Posterior vena cava (tissue), 2 donors: ENCODE data around the gene OVOL3. TPM values are rescaled to one million over a fixed set of nuclear protein-coding genes. Genes with fewer than 3 reads are reported as not detected.

Experiments used
- DNase-seq: peaks from one replicate; pipeline ENCODE4 v3.0.0-alpha.2; 2020; ENCODE audit warnings: low spot score
- intact Hi-C, 2 donors: fragments of 100-400 bp; cut with DNase I; formaldehyde crosslinking; loops; one replicate each; pipeline versions ENCODE4 v1.14.1 to v1.14.2; 2022 to 2023
- total RNA-seq, 2 donors: library from RNA; stranded (reverse); fragmentation: NEBNext Ultra II Directional; extraction: Animal tissue kit (Norgen Biotek cat#: 25700); gene quantifications; one replicate each; pipeline ENCODE4 v1.2.1, GENCODE V29; 2021
- donor health status: DM: yes; HTN: yes; CAD: no.
- donor health status: DM: yes; HTN: yes; CAD: no.

OVOL3 gene
- total RNA-seq, 2 donors from 2014 or later, result not detected

- DNase-seq, result no peak
- intact Hi-C loops, result no loop called here
Measured at GRCh38 chr19:36097036-36097435, 13.9 kb upstream of the OVOL3 start.

GRCh38 chr19:36099166-36099785, 11.7 kb upstream of the OVOL3 start:
- DNase-seq, result no peak
- intact Hi-C loops, result no loop called here

GRCh38 chr19:36100476-36100875, 10.5 kb upstream of the OVOL3 start:
- DNase-seq, result no peak
- intact Hi-C loops, result no loop called here

GRCh38 chr19:36101550-36102327, 9.2 kb upstream of the OVOL3 start:
- intact Hi-C loops, result no loop called here
- no peak for DNase-seq

DNA sequence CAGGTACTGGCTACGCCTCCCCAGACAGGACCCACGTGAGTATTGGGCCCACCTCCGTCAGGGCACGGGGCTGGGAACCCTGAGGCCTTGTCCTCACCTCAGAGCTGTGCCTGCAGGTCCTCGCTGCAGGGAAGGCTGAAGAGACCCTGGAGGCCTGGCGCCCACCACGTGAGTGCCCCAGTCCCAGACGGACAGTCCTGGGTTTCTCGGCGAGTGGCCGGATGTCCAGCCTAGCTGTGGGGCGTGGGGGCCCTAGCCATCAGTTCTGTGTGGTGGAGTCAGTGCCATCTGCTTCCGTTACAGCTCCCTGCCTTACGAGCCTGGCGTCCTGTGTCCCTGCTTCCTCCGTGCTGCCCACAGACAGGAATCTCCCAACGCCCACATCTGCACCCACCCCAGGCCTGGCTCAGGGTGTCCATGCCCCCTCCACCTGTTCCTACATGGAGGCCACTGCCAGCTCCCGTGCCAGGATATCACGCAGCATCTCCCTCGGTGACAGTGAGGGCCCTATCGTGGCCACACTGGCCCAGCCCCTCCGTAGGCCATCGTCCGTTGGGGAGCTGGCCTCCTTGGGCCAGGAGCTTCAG, 7.8 kb upstream of the OVOL3 start:
- no peak for DNase-seq
- intact Hi-C loops, result no loop called here

DNA sequence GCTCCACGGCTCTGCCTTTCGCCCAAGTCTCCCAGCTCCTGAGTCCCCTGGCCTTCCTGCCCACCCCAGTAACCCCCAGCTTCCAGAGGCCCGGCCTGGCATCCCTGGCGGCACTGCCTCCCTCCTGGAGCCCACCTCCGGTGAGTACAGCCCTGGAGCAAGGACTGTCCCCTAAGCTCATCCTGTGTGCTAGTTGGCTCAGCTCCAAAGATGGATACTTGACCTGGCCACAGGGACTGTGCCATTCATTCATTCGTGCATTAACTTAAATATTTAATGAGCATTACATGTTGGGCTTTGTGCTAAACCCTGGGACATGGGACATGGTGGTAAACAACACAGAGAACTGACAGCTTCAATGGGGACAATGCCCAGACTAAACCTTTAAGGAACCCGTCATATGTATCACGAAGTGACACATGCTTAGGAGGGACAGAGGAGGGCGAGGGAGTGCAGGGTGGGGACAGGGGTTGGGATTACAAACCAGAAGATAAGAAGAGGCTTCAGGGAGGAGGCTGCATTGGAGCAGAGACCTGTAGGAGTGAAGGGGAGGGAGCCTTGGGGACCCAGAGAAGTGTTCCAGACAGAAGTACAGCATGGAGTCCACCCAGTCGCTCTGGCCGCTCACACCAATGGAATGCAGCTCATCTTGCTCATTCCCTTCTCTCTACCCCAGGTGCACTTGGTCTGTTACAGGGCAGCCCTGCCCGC, 6.9 kb upstream of the OVOL3 start:
- intact Hi-C loops, result no loop called here
- no peak for DNase-seq

DNA sequence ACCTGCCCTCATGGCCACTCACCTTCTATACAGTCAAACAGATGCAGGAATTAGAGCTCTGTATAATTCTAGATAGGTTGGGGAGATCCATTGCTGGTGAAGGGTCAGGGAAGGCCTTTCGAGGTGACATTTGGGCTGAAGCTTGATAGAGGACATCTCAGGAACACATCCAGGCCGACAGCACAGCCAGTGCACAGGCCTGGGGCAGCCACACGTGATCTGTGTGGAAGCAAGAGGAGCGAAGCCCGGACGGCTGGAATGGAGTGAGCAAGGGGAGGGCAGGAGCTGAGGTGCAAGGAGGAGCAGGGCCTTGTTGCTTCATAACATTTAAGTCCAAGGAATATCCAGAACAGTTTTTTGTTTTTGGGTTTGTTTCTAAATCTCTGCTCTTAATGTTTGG, 4.5 kb upstream of the OVOL3 start:
- intact Hi-C loops, result no loop called here
- DNase-seq, result no peak

- intact Hi-C loops, result no loop called here
- no peak for DNase-seq
Measured at GRCh38 chr19:36106991-36107390, 4.0 kb upstream of the OVOL3 start.

GRCh38 chr19:36108684-36109083, 2.3 kb upstream of the OVOL3 start:
- no peak for DNase-seq
- intact Hi-C loops, result loop anchor here in 1 of 2 donors (1.0 kb wide), 1 partner anchor 134 kb away; no protein-coding TSS in a partner anchor

DNA sequence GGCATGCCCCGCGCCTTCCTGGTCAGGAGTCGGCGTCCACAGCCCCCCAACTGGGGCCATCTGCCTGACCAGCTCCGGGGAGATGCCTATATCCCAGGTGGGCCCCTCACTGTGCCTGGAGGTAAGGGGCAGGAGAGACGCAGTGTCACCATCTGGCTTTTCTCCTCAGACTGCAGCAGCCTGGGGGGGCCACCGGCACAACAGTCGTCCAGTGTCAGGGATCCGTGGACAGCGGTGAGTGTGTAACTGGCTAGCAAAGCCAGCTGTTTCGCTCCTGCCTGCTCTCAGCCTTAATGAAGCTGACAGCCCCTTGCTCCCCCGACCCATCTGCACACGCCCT, 227 bp downstream of the OVOL3 start:
- intact Hi-C loops, result loop anchor here in 1 of 2 donors (5.0 kb wide), 1 partner anchor 54 kb away; no protein-coding TSS in a partner anchor

GRCh38 chr19:36112678-36113077, 1.7 kb downstream of the OVOL3 start:
- intact Hi-C loops, result loop anchor here in 1 of 2 donors (5.0 kb wide), 1 partner anchor 55 kb away; no protein-coding TSS in a partner anchor

More for the DNA sequence above, 227 bp downstream of the OVOL3 start:
- DNase-seq, result no peak

GRCh38 chr19:36113425-36113824, 2.5 kb downstream of the OVOL3 start:
- no peak for DNase-seq
- intact Hi-C loops, result loop anchor here in 1 of 2 donors (5.0 kb wide), 1 partner anchor 56 kb away; no protein-coding TSS in a partner anchor

More at GRCh38 chr19:36112678-36113077, 1.7 kb downstream of the OVOL3 start:
- no peak for DNase-seq

DNA sequence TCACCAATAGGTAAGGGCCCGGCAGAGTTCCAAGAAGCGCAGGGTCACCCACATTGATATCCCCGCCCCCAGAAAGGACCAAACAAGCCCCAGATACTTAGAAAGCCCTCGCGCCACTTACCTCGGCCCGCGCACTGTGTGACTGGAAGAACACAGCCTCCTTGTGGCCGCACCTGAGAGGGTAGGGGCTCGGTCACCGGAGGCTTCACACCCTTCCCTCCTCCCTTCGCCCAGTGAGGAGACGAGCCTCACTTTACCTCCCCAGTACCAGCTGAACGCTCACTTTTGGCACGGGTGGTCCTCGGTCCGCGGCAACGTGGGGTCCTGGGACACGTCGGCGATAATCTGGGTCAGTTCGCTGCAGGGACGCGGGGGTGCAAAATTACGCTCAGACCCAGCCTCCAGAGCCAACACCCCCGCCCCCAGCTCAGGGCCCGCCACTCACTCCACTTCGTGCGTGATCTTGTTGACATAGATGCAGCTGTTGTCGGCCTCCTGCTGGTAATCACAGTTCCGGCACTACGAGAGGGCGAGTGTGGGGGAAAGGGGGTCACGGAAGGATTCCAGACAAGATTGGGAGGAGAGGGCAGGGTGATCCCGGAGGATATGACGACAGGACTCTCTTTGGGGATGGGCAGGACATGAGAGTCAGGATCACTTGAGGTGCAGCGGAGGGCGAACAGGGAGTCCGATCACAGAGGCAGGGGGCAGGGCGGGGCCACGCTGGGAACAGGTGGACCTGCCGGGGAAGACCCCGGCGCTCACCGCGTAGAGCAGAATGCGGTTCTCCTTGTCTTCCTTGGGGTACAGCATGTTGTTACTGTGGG, 3.2 kb downstream of the OVOL3 start:
- DNase-seq, result no peak
- intact Hi-C loops, result loop anchor here in 1 of 2 donors (5.0 kb wide), 1 partner anchor 57 kb away; no protein-coding TSS in a partner anchor

DNA sequence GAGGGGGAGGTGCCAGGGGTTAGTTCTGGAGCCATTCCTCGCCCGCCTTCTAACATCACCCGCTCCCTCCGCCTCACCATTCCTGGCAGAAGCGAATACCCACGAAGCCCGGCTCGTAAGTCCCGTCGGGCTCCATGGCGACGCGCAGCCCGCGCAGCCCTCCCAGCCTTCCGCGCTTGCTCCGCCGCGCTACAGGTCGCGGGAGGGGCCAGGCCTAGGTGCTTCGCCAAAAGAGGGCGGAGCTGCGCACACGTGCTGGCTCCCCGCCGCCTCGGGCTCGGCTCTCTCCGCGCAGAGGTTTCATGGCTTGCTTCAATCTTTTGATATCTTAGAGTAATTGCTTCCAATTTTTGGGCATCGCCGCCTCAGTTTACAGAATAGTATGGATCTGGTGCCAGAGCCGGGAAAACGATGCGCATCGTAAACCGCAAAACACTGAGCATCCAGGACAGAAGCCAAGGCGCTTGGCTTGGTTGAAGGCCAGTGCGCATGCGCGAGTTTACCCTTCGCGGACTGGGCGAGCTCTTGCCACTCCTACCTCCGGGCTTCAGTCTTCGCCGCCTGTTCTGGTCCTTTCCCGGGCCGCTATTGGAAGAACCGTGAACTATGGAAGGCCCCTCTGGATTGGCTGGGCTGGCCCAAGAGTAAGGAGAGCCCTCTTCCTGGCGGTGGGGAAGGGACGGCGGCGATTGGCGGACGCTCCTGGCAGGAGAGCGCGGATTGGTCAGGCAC, 3.9 kb downstream of the OVOL3 start, which contains the start of gene POLR2I:
POLR2I (minus strand) TSS at position 155 of the 732 bp plus-strand sequence; CDS start at position 136, 19 bp downstream.
- peak; percentile 100 for DNase-seq

DNA sequence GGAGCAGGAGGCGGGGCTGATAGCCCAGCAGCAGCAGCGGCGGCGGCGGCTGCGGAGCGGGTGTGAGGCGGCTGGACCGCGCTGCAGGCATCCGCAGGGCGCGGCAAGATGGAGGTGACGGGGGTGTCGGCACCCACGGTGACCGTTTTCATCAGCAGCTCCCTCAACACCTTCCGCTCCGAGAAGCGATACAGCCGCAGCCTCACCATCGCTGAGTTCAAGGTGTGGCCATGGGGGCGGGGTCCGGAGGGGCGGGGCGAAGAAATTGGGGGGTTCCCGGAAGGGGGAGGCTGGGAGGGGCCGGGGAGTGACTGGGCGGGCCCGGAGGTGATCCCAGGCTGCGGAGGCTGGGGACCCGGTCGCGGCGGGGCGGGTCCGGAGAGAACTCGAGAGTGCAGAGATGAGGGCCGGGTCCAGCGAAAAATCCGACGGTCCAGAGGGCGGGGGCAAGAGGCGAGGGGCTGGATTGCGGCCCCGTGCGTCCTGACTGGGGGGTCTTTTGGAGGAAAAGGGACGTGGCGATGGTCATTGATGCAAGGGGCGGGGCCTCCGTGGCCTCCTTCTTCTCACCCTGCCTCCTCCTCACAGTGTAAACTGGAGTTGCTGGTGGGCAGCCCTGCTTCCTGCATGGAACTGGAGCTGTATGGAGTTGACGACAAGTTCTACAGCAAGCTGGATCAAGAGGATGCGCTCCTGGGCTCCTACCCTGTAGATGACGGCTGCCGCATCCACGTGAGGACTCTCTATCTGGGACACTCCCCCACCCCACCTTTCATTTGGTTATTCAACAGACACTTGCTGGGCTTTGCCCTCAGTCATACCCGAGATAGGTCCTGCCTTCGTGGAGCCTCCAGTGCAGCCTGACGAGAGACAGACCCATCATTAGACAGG, 4.8 kb downstream of the OVOL3 start, which contains the start of gene TBCB:
TBCB (plus strand) TSS at position 16 of the 891 bp plus-strand sequence; CDS start at position 109, 93 bp downstream.
- DNase-seq, result peak; percentile 94
- intact Hi-C loops, result no loop called here

More for the DNA sequence above, 3.9 kb downstream of the OVOL3 start, which contains the start of gene POLR2I:
- intact Hi-C loops, result loop anchor here in 1 of 2 donors (5.0 kb wide), 1 partner anchor 58 kb away; no protein-coding TSS in a partner anchor

GRCh38 chr19:36116344-36116637, 5.3 kb downstream of the OVOL3 start:
- intact Hi-C loops, result no loop called here
- DNase-seq, result no peak
